ENCODE results near the gene TDP1.
"Not testable (repeated sequence)": the region's sequence is repeated elsewhere in the genome, so short reads cannot be mapped to it uniquely, and the experiment has no call there.

TDP1 gene

GRCh38 chr14:90049390-90049789 lies 93.7 kb downstream of the TDP1 start:
- DNase-seq (ENCODE audit: low spot score) = no peak

GRCh38 chr14:90050271-90050670 lies 94.5 kb downstream of the TDP1 start:
- DNase-seq (ENCODE audit: low spot score) = no peak

DNA sequence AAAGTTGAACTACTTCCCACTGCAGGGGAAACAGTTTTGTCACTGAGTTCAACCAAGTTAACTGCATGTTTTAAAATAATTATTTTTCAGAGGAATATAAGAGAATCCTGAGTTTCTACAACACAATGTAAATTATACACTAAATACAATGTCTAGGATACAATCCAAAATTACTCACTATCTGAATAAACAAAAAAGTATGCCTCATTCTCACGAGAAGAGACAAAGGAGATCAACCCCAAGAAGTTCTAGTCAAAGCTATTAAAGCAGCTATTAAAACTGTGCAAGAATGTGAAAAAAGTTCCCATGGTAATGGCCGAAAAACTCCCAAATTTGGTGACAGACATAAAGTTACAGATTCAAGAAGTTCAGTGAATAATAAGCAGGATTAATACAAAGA lies 97.3 kb downstream of the TDP1 start:
- DNase-seq (ENCODE audit: low spot score) = no peak

DNA sequence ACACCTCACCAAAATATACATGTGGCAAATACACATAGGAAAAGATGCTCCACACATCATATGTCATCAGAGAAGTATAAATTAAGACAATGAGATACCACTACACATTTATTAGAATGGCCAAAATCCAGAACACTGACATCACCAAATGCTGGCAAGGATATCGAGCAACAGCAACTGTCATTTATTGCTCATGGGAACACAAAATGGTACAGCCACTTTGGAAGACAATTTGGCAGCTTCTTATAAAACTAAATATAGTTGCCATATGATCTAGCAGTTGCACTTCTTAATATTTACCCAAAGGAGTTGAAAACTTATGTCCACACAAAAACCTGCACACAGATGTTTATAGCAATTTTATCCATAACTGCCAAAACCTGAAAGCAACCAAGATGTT lies 99.1 kb downstream of the TDP1 start:
- no peak for DNase-seq (ENCODE audit: low spot score)

- no peak for DNase-seq (ENCODE audit: low spot score)
These were observed 101.1 kb downstream of the TDP1 start for GRCh38 chr14:90056826-90057225.

DNA sequence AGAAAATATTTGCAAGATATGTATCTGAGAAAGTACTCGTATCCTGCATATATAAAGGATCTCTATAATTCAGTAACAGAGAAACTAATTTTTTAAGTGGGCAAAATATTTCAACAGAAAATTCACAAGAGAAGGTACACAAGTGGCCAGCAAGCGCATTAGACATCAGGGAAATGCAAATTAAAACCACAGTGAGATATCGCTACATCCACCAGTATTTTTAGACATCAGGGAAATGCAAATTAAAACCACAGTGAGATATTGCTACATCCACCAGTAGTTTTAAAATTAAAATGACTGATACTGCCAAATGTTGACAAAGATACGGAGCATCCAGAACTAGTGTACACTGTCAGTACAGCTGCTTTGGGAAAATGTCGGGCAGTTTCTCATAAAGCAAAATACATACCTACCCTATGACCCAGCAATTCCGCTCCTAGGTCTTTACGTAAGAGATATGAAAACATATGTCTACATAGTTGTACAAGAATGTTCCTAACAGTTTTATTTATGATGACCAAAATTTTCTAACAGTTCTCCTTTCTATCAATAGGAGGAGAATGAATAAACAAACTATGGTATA lies 103.2 kb downstream of the TDP1 start:
- DNase-seq (ENCODE audit: low spot score) = no peak

DNA sequence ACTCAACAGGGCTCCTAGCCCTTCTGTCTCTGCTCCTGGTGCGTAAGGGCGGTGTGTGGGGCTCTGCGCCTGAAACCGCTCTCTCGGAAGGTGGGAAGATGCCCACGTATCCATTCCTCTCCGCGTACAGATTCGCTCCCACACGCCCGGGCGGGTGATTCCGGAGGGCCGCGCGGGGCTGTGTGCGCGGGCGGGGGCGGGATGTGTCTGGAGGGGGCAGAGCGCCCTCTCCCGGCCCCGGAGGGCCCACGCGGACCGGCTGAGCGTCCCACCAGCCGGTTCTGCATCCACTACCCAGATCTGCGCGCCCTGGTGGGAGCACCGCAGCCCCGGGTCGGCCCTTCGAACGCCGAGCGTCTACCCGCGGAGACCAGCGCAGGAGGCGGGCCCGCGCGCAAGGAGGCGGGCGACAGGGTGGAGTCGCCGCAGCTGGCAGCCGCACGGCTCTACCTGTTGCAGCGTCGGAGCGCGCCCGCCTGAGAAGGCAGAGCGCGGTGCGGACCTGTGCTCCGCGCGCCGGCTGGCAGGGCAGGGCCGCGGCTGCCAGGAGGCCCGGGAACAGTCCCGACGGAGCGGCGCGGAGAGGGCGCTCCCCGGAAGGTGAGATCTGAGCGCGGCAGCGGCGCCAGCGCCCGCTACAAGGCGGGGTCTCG lies 104.7 kb downstream of the TDP1 start:
- no peak for DNase-seq (ENCODE audit: low spot score)

DNA sequence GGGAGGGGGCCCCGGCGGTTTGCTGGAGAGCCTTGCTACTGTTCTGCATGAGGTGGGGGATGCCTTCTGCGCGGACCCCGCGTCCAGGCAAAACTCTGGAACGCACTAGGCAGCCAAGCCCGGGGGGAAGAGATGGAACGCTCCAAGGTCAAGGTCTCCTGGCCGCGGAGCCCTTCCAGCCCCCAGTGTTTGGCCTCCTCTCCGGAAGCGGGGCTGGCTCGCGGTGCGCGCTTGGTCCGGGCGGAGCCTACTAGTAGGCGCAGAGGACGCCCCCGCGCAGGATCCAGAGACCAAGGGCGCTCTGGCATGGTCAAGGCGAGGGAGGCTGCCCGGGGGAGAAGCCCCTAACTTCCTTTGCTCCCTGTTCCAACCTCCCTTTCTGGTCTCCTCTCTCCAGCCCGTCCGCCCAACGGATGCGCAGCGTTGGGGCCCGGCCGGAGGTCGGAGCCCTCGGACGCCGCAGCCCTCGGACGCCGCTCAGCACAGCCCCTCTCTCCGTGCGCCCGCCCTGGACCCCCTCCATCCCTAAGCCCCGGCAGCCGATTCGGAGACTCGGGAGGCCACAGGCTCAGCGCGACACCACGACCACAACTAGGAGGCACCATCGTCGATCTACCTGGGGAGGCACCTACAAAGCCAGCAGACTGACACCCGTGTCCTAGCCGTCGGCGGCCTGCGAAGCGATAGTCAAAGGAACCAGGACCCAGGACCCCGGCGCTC lies 105.4 kb downstream of the TDP1 start:
- DNase-seq (ENCODE audit: low spot score) = no peak

- no peak for DNase-seq (ENCODE audit: low spot score)
These were observed 106.0 kb downstream of the TDP1 start, which contains the start of gene KCNK13 for GRCh38 chr14:90061685-90062126. Gene KCNK13, plus strand, starts transcription at chr14:90061994. Its CDS starts 212 bp downstream, at chr14:90062206.

DNA sequence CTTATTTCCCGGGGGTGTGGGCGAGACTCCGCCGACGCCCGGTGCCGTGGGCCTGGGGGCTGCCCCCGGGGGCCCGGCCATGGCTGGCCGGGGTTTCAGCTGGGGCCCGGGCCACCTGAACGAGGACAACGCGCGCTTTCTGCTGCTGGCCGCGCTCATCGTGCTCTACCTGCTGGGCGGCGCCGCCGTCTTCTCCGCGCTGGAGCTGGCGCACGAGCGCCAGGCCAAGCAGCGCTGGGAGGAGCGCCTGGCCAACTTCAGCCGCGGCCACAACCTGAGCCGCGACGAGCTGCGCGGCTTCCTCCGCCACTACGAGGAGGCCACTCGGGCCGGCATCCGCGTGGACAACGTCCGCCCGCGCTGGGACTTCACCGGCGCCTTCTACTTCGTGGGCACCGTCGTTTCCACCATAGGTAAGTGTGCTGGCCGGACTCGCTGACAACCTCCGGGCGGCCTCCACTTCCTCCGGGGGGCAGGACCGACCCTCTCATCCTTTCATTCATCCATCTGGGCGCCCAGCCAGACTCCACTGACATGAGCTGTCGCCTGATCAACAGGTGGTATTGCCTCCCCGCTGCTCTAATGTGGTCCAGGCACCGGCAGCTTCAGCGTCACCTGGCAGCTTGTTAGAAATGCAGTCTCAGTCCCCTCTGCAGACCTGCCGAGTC lies 106.5 kb downstream of the TDP1 start:
- DNase-seq (ENCODE audit: low spot score) = no peak

- DNase-seq (ENCODE audit: low spot score) = no peak
These were observed 107.3 kb downstream of the TDP1 start for GRCh38 chr14:90062822-90063539.

- no peak for DNase-seq (ENCODE audit: low spot score)
These were observed 116.6 kb downstream of the TDP1 start for GRCh38 chr14:90072350-90072749.

GRCh38 chr14:90079576-90079975 lies 123.8 kb downstream of the TDP1 start:
- DNase-seq (ENCODE audit: low spot score) = no peak

DNA sequence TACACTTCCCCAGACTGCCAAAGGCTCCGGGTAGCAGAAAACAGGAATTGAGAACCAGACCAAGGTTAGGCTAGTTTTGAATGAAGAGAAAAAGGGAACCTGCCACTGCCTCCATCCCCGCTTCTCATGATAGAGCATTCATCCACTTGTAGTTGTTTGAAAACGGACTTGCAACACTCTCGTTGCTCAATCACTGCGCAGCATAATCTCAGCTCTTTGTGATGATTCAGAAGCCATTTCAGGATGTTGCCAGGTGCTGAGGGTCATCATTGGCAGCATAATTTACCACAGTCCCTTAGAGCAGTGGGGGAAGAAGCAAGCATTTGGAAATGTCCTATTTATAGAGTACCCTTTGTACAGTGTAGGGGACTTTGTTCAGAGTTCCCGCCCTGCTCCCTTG lies 131.7 kb downstream of the TDP1 start:
- DNase-seq (ENCODE audit: low spot score) = no peak

DNA sequence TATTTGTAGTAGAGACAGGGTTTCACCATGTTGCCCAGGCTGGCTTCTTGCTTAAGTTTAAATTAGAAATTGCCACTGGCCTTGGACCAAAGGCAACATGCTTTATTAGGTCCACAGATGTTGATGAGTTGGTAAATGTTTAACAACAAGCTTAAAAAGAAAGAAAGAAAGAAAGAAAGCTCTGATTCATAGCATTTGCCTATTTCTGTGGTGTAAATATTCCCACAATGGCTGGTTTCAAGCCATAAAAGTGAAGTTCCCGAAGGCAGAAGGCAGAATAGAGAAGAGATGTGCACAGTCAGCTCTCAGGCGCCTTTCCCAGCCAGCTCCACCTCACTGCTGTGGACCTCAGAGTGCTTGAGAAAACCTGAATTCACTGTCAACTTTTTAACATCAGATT lies 132.4 kb downstream of the TDP1 start:
- no peak for DNase-seq (ENCODE audit: low spot score)

- not testable (repeated sequence) for DNase-seq (ENCODE audit: low spot score)
These were observed 133.8 kb downstream of the TDP1 start for GRCh38 chr14:90089486-90089885.

DNA sequence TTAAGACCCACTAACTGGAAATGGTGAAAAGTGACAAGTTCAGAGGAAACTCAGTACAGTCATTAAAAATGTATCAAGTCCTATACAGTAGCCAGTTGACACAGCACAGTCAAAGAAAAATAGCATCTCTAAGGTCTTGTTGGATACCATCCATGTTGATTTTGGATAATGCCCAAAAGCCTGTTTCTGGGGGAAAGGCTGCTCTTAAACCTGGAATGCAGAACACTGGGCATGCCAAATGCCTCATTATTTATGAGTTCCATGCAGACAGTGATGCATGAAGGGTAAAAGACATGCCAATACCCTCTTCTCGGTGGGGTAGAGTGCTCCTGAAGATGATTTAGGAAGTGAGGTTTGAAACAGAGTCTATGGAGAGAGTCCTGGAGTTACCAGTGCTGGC lies 135.7 kb downstream of the TDP1 start:
- DNase-seq (ENCODE audit: low spot score) = no peak

- DNase-seq (ENCODE audit: low spot score) = no peak
These were observed 138.3 kb downstream of the TDP1 start for GRCh38 chr14:90093942-90094595.

All from CD4-positive, alpha-beta T cell treated with Interleukin-6 at 100 ng/mL for 8 hours (primary cell).